Neural progenitor cell (in vitro differentiated cells): ENCODE data around the gene MIPEP. TPM values are rescaled to one million over a fixed set of nuclear protein-coding genes. Genes with fewer than 3 reads are reported as not detected.
A peak's percentile ranks its signal among the peaks of the same experiment; 100 is the strongest.

Experiments
- DNase-seq: peaks from one replicate; pipeline ENCODE4 v3.0.0-alpha.2; 2016; ENCODE audit warnings: low spot score
- H2AFZ ChIP-seq: fragments of 200-600 bp; sonication (generic); replicated peaks from 2 replicates; pipeline ENCODE4 v1.6.1; 2016; ENCODE audit warnings: antibody characterized with exemption
- H3F3A ChIP-seq: fragments of 200-600 bp; sonication (generic); 2 replicates; pipeline ENCODE4 v1.6.1; 2016; ENCODE audit warnings: antibody characterized with exemption, low read depth
- H3K27ac ChIP-seq: fragments of 200-600 bp; sonication (generic); 2 replicates; pipeline ENCODE4 v1.5.1; 2016; ENCODE audit warnings: mild to moderate bottlenecking
- H3K27me3 ChIP-seq: fragments of 200-600 bp; sonication (generic); 2 replicates; pipeline ENCODE4 v1.6.1; 2016; ENCODE audit warnings: mild to moderate bottlenecking, moderate library complexity
- H3K36me3 ChIP-seq: fragments of 200-600 bp; sonication (generic); 2 replicates; pipeline ENCODE4 v1.5.1; 2016
- H3K4me1 ChIP-seq: fragments of 200-600 bp; sonication (generic); 2 replicates; pipeline ENCODE4 v1.6.1; 2016; ENCODE audit warnings: mixed run types
- H3K4me2 ChIP-seq: fragments of 200-600 bp; sonication (generic); 2 replicates; pipeline ENCODE4 v1.6.1; 2016
- H3K4me3 ChIP-seq: fragments of 200-600 bp; sonication (generic); 2 replicates; pipeline ENCODE4 v1.5.1; 2016
- H3K79me2 ChIP-seq: fragments of 200-600 bp; sonication (generic); 2 replicates; pipeline ENCODE4 v1.6.1; 2016; ENCODE audit warnings: low read depth
- H3K9ac ChIP-seq: fragments of 200-600 bp; sonication (generic); 2 replicates; pipeline ENCODE4 v1.6.1; 2016
- H3K9me3 ChIP-seq: fragments of 200-600 bp; sonication (generic); 2 replicates; pipeline ENCODE4 v1.5.1; 2016; ENCODE audit warnings: low read depth
- H4K20me1 ChIP-seq: fragments of 200-600 bp; sonication (generic); 2 replicates; pipeline ENCODE4 v1.6.1; 2016; ENCODE audit warnings: low read depth
- H3K27ac Mint-ChIP-seq: 3 replicates; pipeline ENCODE4 v1.8.0; 2021; ENCODE audit warnings: mixed read lengths
- H3K27me3 Mint-ChIP-seq: 2 replicates; pipeline ENCODE4 v1.8.0; 2022; ENCODE audit warnings: low read depth, mild to moderate bottlenecking, inconsistent platforms, moderate library complexity, mixed read lengths; ENCODE audit not compliant: insufficient read depth
- H3K36me3 Mint-ChIP-seq: 3 replicates; pipeline ENCODE4 v1.8.0; 2021; ENCODE audit warnings: mixed read lengths
- H3K4me1 Mint-ChIP-seq: 3 replicates; pipeline ENCODE4 v1.8.0; 2021; ENCODE audit warnings: mixed read lengths
- H3K4me3 Mint-ChIP-seq: 3 replicates; pipeline ENCODE4 v1.8.0; 2021; ENCODE audit warnings: mild to moderate bottlenecking, moderate library complexity, mixed read lengths
- H3K9me3 Mint-ChIP-seq: 3 replicates; pipeline ENCODE4 v1.8.0; 2020; ENCODE audit warnings: mixed read lengths
- EZH2 ChIP-seq: fragments of 200-600 bp; sonication (generic); IDR thresholded peaks from 2 replicates; pipeline ENCODE4 v1.6.1; 2017; ENCODE audit warnings: antibody characterized with exemption, mild to moderate bottlenecking, moderate library complexity
- EZH2phosphoT487 ChIP-seq: fragments of 200-600 bp; sonication (generic); IDR thresholded peaks from 2 replicates; pipeline ENCODE4 v1.6.1; 2017; ENCODE audit warnings: antibody characterized with exemption
- total RNA-seq: library from RNA; depleted of rRNA; stranded (reverse); fragments of >200 nt; gene quantifications from 2 replicates; pipeline ENCODE4 v1.2.3, GENCODE V29; 2015; ENCODE audit warnings: low replicate concordance
- TF ChIP-seq, protein P1 (sequence below): fragments of 200-600 bp; sonication (generic); IDR thresholded peaks from 2 replicates; pipeline ENCODE4 v1.5.1; 2017; ENCODE audit warnings: antibody characterized with exemption, mild to moderate bottlenecking

Gene MIPEP
- total RNA-seq, 1 donor from 2014 or later: 22.8 TPM

DNA sequence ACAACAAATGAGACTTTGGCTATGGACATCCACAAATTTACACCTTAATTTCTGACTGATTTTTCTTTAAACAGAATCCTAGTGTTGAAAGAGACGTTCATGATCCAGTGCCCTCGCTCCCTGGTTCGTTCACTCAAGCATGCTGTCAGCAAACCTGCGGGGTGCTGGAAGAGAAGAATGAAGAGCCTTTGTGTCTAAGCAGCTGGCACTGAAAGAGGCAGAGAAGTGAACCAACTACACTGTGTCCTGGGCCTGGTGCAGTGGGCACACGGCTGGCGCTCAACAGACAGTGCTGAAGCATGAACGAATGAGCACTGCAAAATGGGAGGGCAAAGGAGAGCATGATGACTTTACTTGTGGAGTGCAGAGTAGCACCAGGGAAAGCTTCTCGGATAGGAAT, 46.8 kb downstream of the MIPEP start:
- H3K4me2 ChIP-seq: no peak overlapping the region
- no peak overlapping the region for H3K27ac ChIP-seq
- peak; percentile 61 for DNase-seq
- no peaks in the 10 kb centered on the region for H4K20me1 ChIP-seq
- no peaks in the 10 kb centered on the region for H3K36me3 ChIP-seq
- no peaks in the 10 kb centered on the region for H3K27me3 ChIP-seq
- H3K36me3 Mint-ChIP-seq: peaks cover 8% of the 10 kb centered on the region
- H3K4me1 ChIP-seq: peaks cover 16% of the 10 kb centered on the region
- peaks cover 2% of the 10 kb centered on the region for H3K27me3 Mint-ChIP-seq
- TF ChIP-seq, protein P1, sequence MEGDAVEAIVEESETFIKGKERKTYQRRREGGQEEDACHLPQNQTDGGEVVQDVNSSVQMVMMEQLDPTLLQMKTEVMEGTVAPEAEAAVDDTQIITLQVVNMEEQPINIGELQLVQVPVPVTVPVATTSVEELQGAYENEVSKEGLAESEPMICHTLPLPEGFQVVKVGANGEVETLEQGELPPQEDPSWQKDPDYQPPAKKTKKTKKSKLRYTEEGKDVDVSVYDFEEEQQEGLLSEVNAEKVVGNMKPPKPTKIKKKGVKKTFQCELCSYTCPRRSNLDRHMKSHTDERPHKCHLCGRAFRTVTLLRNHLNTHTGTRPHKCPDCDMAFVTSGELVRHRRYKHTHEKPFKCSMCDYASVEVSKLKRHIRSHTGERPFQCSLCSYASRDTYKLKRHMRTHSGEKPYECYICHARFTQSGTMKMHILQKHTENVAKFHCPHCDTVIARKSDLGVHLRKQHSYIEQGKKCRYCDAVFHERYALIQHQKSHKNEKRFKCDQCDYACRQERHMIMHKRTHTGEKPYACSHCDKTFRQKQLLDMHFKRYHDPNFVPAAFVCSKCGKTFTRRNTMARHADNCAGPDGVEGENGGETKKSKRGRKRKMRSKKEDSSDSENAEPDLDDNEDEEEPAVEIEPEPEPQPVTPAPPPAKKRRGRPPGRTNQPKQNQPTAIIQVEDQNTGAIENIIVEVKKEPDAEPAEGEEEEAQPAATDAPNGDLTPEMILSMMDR: no peak
- TF ChIP-seq EZH2phosphoT487 (no peak), EZH2 (no peak)
- peak overlapping the region; percentile 35 for H3K27ac Mint-ChIP-seq
- H3K4me3 Mint-ChIP-seq: no peak overlapping the region
- H3K9me3 Mint-ChIP-seq: no peaks in the 10 kb centered on the region
- no peaks in the 10 kb centered on the region for H3K9me3 ChIP-seq
- no peak overlapping the region for H2AFZ ChIP-seq
- no peaks in the 10 kb centered on the region for H3K79me2 ChIP-seq
- peaks cover 19% of the 10 kb centered on the region for H3K4me1 Mint-ChIP-seq
- no peak overlapping the region for H3K9ac ChIP-seq
- no peaks in the 10 kb centered on the region for H3F3A ChIP-seq
- no peak overlapping the region for H3K4me3 ChIP-seq

DNA sequence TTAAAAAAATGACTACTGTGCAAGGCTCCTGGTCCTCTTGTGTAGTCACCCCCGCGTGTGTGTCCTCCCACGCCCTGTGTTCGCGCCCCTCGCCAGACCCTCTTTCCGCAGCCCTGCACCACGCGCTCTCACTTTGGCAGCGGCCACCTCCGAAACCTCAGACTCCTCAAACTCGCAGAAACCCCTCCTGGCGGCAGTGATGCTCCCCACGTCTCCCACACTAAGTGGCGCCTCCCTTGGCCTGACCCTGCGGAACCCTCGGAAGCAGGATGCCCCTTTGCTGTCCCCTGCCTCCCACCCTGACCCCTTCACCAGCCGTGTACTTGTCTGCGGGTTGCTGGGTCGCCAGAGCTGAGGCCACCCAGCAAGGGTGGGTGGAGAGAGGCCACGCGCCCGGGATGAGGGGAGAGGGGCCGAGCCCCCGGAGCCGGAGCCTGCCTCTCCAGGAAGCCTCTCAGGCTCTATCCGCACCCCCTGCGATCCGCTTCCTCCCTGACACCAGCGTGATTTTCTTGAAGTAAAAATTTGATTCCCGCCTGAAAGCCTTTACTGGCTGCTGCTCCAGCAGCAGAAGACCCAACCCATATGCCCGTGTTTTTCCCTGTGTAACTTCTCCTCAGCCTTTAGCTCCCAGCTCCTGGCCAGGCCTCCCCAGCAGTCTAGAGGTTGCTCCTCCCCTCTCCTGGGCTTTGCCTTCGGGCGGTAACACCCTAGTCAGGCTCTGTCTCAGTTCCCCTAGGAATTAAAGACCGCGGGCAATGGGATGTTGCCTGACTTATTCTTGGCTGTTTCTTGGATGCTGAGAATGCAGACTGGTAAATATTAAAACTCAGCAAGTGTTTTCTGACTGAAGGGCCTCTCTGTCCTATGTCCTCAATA, 55.2 kb downstream of the MIPEP start:
- no peaks in the 10 kb centered on the region for H3K79me2 ChIP-seq
- DNase-seq: no peak
- H3F3A ChIP-seq: no peaks in the 10 kb centered on the region
- H3K4me1 ChIP-seq: no peaks in the 10 kb centered on the region
- H2AFZ ChIP-seq: no peak overlapping the region
- Mint-ChIP-seq H3K4me3 (no peak overlapping the region), H3K9me3 (no peaks in the 10 kb centered on the region), H3K4me1 (peaks cover 4% of the 10 kb centered on the region), H3K36me3 (peaks cover 9% of the 10 kb centered on the region), H3K27ac (no peak overlapping the region), H3K27me3 (peaks cover 1% of the 10 kb centered on the region)
- no peak overlapping the region for H3K4me2 ChIP-seq
- TF ChIP-seq EZH2 (no peak), EZH2phosphoT487 (no peak)
- TF ChIP-seq, protein P1: no peak
- no peaks in the 10 kb centered on the region for H4K20me1 ChIP-seq
- no peaks in the 10 kb centered on the region for H3K9me3 ChIP-seq
- no peak overlapping the region for H3K4me3 ChIP-seq
- no peaks in the 10 kb centered on the region for H3K36me3 ChIP-seq
- H3K27me3 ChIP-seq: no peaks in the 10 kb centered on the region
- no peak overlapping the region for H3K9ac ChIP-seq
- no peak overlapping the region for H3K27ac ChIP-seq

DNA sequence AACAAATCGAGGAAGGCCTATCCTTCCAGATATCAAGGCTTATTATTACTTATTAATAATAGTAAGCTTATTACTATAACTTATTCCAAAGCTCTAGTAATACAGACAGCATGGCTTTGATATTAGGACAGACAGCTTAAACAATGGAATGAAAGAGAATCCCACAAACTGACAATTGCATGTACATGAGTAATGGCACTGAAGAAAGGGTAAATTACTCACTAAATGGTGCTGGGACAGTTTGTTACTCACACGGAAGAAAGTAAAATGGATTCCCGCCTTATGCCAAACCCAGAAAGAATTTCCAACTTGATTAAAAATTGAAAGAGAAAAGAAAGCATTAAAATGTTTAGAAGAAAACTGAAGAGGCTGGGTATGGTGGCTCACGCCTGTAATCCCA, 60.3 kb downstream of the MIPEP start:
- Histone ChIP-seq H4K20me1 (no peaks in the 10 kb centered on the region), H3K79me2 (no peaks in the 10 kb centered on the region), H3K4me3 (no peak overlapping the region), H3K4me1 (no peaks in the 10 kb centered on the region), H3K9me3 (no peaks in the 10 kb centered on the region), H3K27ac (no peak overlapping the region), H2AFZ (no peak overlapping the region), H3F3A (no peaks in the 10 kb centered on the region), H3K4me2 (no peak overlapping the region), H3K9ac (no peak overlapping the region), H3K27me3 (no peaks in the 10 kb centered on the region), H3K36me3 (no peaks in the 10 kb centered on the region)
- no peak overlapping the region for H3K27ac Mint-ChIP-seq
- DNase-seq: no peak
- H3K9me3 Mint-ChIP-seq: peaks cover 10% of the 10 kb centered on the region
- no peak overlapping the region for H3K4me3 Mint-ChIP-seq
- H3K27me3 Mint-ChIP-seq: no peaks in the 10 kb centered on the region
- TF ChIP-seq, protein P1: no peak
- TF ChIP-seq EZH2phosphoT487: no peak
- TF ChIP-seq EZH2: no peak
- peaks cover 14% of the 10 kb centered on the region for H3K36me3 Mint-ChIP-seq
- peaks cover 4% of the 10 kb centered on the region for H3K4me1 Mint-ChIP-seq
